ENCODE measurements around the gene AMZ2. TPM values are rescaled to one million over a fixed set of nuclear protein-coding genes. Genes with fewer than 3 reads are reported as not detected.
"Not testable (repeated sequence)": the region's sequence is repeated elsewhere in the genome, so short reads cannot be mapped to it uniquely, and the experiment has no call there.

AMZ2 gene
- total and polyA plus RNA-seq, 2 of the 8 experiments (the other 6 are each of a cell fraction or from before 2014, with no cell fraction given): 49.5 to 71.0 TPM

DNA sequence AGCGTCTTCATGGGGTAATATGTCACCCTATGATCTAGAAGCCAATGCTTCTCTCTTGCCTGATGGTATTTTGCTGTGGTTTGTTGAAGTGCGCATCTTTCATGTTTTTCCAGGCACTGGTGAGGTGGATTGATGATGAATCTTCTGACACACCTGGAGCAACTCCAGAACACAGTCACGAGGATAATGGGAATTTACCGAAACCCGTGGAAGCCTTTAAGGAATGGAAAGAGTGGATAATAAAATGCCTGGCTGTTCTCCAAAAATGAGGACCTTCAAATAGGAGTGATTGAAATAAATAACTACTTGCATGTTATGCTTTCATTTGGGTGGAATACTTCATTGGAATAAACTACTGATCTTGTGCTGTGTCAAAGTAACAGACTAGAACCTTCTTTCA, 8.9 kb downstream of the AMZ2 start:
- H3K56ac ChIP-seq (replicated peaks; ENCODE audit: insufficient read length, low read depth, low read length); H3K23ac ChIP-seq (ENCODE audit: insufficient read length); H3K27me3 ChIP-seq (replicated peaks in 1 of 4; ENCODE audit: control insufficient read depth in 3 of 4, extremely low read depth in 1 of 4, insufficient read depth in 3 of 4, low read length in 3 of 4); H3K18ac ChIP-seq (ENCODE audit: extremely low read depth, low read length); H4K5ac ChIP-seq (ENCODE audit: insufficient read length, low read depth, low read length); H2BK5ac ChIP-seq (ENCODE audit: low read depth, low read length); FAIRE-seq; H3K4me2 ChIP-seq (ENCODE audit: insufficient read depth in 1 of 2, low read depth in 2 of 2, low read length in 2 of 2); H2BK12ac ChIP-seq (ENCODE audit: low read depth, low read length); H2BK20ac ChIP-seq (ENCODE audit: low read length); H3K4me3 ChIP-seq (ENCODE audit: extremely low read depth in 1 of 4, insufficient read depth in 2 of 4, low read depth in 3 of 4, low read length in 4 of 4); H3K79me1 ChIP-seq (ENCODE audit: low read depth, low read length); H3K79me2 ChIP-seq (ENCODE audit: control insufficient read depth in 1 of 2, insufficient read depth in 2 of 2, low read length in 2 of 2); H3K9ac ChIP-seq (replicated peaks in 1 of 4; ENCODE audit: extremely low read depth in 1 of 4, low read depth in 3 of 4, low read length in 3 of 4); H4K8ac ChIP-seq (ENCODE audit: extremely low read depth, insufficient read depth, low read length); H3K4ac ChIP-seq (replicated peaks; ENCODE audit: insufficient read length, low read depth, low read length); H2AFZ ChIP-seq (ENCODE audit: low read length); H3K27ac ChIP-seq (ENCODE audit: low read depth, low read length); H3K4me1 ChIP-seq (replicated peaks in 1 of 4; ENCODE audit: control insufficient read depth in 3 of 4, insufficient read depth in 4 of 4, low read length in 3 of 4); POLR2A ChIA-PET (ENCODE audit: partially characterized antibody); H4K20me1 ChIP-seq (replicated peaks in 1 of 2; ENCODE audit: control insufficient read depth in 1 of 2, insufficient read depth in 2 of 2, low read length in 2 of 2); DNase-seq (ENCODE audit: low read depth in 1 of 2, low spot score in 2 of 2); H3K23me2 ChIP-seq (ENCODE audit: low read depth, low read length); H2AK5ac ChIP-seq (ENCODE audit: low read depth, low read length); H3K14ac ChIP-seq (ENCODE audit: insufficient read length); H2BK15ac ChIP-seq (ENCODE audit: low read length); H3K9me3 ChIP-seq (ENCODE audit: insufficient read depth in 2 of 2, low read depth in 1 of 2, low read length in 1 of 2); H4K91ac ChIP-seq (replicated peaks; ENCODE audit: insufficient read length, low read length); H2BK120ac ChIP-seq (replicated peaks; ENCODE audit: low read depth, low read length): not testable (repeated sequence)
- H3K36me3 ChIP-seq (ENCODE audit: control insufficient read depth in 2 of 4, insufficient read depth in 4 of 4, low read length in 3 of 4): peaks cover 0 to 25% (median 1%) of the 10 kb centered on the region in 4 experiments; a peak in 4 of 8 replicates
- WGBS, 2 experiments (ENCODE audit: extremely low coverage in 1 of 2, insufficient coverage in 1 of 2, insufficient read length in 1 of 2, insufficient replicate concordance in 2 of 2, low coverage in 1 of 2, low lambda C conversion rate in 2 of 2, missing lambda C conversion rate in 1 of 2): 95% methylated on average over 5 of the region's 5 CpGs; no CpG with 5 or more reads in 1 of the 2 experiments
- CTCF ChIA-PET (ENCODE audit: partially characterized antibody): interaction anchor here (9.2 kb wide), 1 partner anchor 143 kb away, joined by 98 read pairs; no protein-coding TSS in a partner anchor

Data from H1 (cell line).